K562 (cell line): Measurements from ENCODE around the gene HIVEP3. TPM values are rescaled to one million over a fixed set of nuclear protein-coding genes. Genes with fewer than 3 reads are reported as not detected.

Experiments used
- ARID3B ChIP-seq: fragments of 250-450 bp; sonication (Bioruptor Pico); IDR thresholded peaks from 2 replicates; pipeline ENCODE4 v1.4.0; 2020; ENCODE audit warnings: borderline replicate concordance
- CUX1 ChIP-seq: fragments of 200-800 bp; sonication (Bioruptor generic); IDR thresholded peaks from 2 replicates; pipeline ENCODE4 v1.6.1; 2016; ENCODE audit warnings: missing genetic modification characterization, missing compliant biosample characterization
- ESRRA ChIP-seq: fragments of 450-650 bp; IDR thresholded peaks from 2 replicates; pipeline ENCODE4 v1.6.1; 2014; ENCODE audit warnings: low read depth, mild to moderate bottlenecking, moderate library complexity, borderline replicate concordance
- GATAD2A ChIP-seq: fragments of 450-650 bp; IDR thresholded peaks from 2 replicates; pipeline ENCODE4 v1.6.1; 2017
- HDAC1 ChIP-seq, 2 experiments: fragments of 450-650 bp; IDR thresholded peaks; 2 replicates each; pipeline ENCODE4 v1.6.1; 2016 to 2017; ENCODE audit warnings: inconsistent platforms in 1 of 2, mild to moderate bottlenecking in 1 of 2, moderate library complexity in 1 of 2
- LARP7 ChIP-seq: fragments of 450-650 bp; IDR thresholded peaks from 2 replicates; pipeline ENCODE4 v1.6.1; 2016
- PCBP2 ChIP-seq: fragments of 200-400 bp; formaldehyde crosslinking; IDR thresholded peaks from 2 replicates; pipeline ENCODE4 v1.6.1; 2018; ENCODE audit warnings: low read length, low read depth, mild to moderate bottlenecking, moderate library complexity; ENCODE audit not compliant: poor library complexity, severe bottlenecking
- SRF ChIP-seq, 2 experiments: fragments of 250-450, 450-650 bp in 1 of 2; sonication (Bioruptor Pico) in 1 of 2; sonication (generic) in 1 of 2; formaldehyde crosslinking; IDR thresholded peaks; 2 replicates each; pipeline versions ENCODE4 v1.5.0 to v1.5.1; 2020 to 2022; ENCODE audit warnings: mild to moderate bottlenecking in 1 of 2, missing genetic modification reagents in 1 of 2
- TRIM25 ChIP-seq: fragments of 450-650 bp; IDR thresholded peaks from 2 replicates; pipeline ENCODE4 v1.7.0; 2016; ENCODE audit warnings: borderline replicate concordance
- ZNF146 ChIP-seq: IDR thresholded peaks from one replicate; pipeline ENCODE4 v1.6.1; 2018; ENCODE audit warnings: missing compliant biosample characterization; ENCODE audit not compliant: unreplicated experiment
- ZNF23 ChIP-seq: fragments of 250-450 bp; sonication (Bioruptor Pico); IDR thresholded peaks from 2 replicates; pipeline ENCODE4 v1.4.0; 2020; ENCODE audit warnings: mild to moderate bottlenecking
- ZNF280B ChIP-seq: fragments of 250-450 bp; sonication (Bioruptor Pico); IDR thresholded peaks from 2 replicates; pipeline ENCODE4 v1.5.1; 2021; ENCODE audit warnings: mild to moderate bottlenecking
- ZNF778 ChIP-seq: fragments of 450-650 bp; formaldehyde crosslinking; IDR thresholded peaks from 2 replicates; pipeline ENCODE4 v1.4.0; 2020; ENCODE audit warnings: mild to moderate bottlenecking, moderate library complexity
- polyA plus RNA-seq, 8 experiments: library from polyadenylated mRNA; depleted of rRNA in 4 of 8; stranded (reverse) in 5 of 8; unstranded in 3 of 8; fragments of >200 nt; fragmentation: Nextera tagmentation in 2 of 8; fragmentation: Illumina TruSeq in 1 of 8; extraction: Ambion mirVana in 2 of 8; extraction: Trizol in 1 of 8; gene quantifications; 2 replicates each; pipeline versions ENCODE4 v1.2.1 to v1.2.3, GENCODE V29; 2011 to 2014; ENCODE audit warnings: inconsistent platforms in 1 of 8, missing spikeins in 1 of 8
- total RNA-seq, 7 experiments: library from RNA; depleted of rRNA in 6 of 7; stranded (reverse); fragments of >200 nt in 6 of 7; fragmentation: Illumina TruSeq in 2 of 7; extraction: Trizol in 2 of 7; gene quantifications; 2 replicates each; pipeline versions ENCODE4 v1.2.1 to v1.2.3, GENCODE V29; 2011 to 2021; ENCODE audit warnings: low replicate concordance in 1 of 7

The HIVEP3 gene
- total and polyA plus RNA-seq, 9 of the 15 experiments (the other 6 are each of a cell fraction or from before 2014, with no cell fraction given): 0.09 to 0.58 (median 0.34) TPM; not detected in 1

GRCh38 chr1:41862384-41863221 lies 56.1 kb downstream of the HIVEP3 start (continued):
- TF ChIP-seq ZNF146 (CRISPR knock-in tag) (no peak), SRF (CRISPR knock-in tag; IDR thresholded peaks at IDR 0.05) (no peak), ESRRA (no peak), ARID3B (CRISPR knock-in tag) (no peak), ZNF280B (no peak), LARP7 (no peak), HDAC1 (IDR thresholded peaks at IDR 0.05) (peak in 1 of 2 experiments; percentile 35; a peak in 1 of 4 replicates), GATAD2A (no peak), PCBP2 (no peak), CUX1 (no peak), ZNF23 (CRISPR knock-in tag) (no peak), ZNF778 (CRISPR knock-in tag) (no peak), TRIM25 (no peak)
